COR-L47 (cell line): ENCODE measurements around the gene HES4.
"Not testable (repeated sequence)": the region's sequence is repeated elsewhere in the genome, so short reads cannot be mapped to it uniquely, and the experiment has no call there.

ENCODE experiments used
- DNase-seq: peaks from one replicate; lab custom pipeline; 2025; lab: John Stamatoyannopoulos, UW

The HES4 gene

GRCh38 chr1:978835-979743, 20.8 kb downstream of the HES4 start:
- no peak for DNase-seq

- DNase-seq: no peak
These were observed 21.6 kb downstream of the HES4 start for GRCh38 chr1:978069-978834.

DNA sequence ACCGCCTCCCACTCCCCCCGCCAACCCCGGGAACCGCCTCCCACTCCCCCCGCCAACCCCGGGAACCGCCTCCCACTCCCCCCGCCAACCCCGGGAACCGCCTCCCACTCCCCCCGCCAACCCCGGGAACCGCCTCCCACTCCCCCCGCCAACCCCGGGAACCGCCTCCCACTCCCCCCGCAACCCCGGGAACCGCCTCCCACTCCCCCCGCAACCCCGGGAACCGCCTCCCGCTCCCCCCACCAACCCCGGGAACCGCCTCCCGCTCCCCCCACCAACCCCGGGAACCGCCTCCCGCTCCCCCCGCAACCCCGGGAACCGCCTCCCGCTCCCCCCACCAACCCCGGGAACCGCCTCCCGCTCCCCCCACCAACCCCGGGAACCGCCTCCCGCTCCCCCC, 23.1 kb downstream of the HES4 start:
- not testable (repeated sequence) for DNase-seq

GRCh38 chr1:975896-976683, 23.8 kb downstream of the HES4 start:
- peak; percentile 65 for DNase-seq

GRCh38 chr1:975365-975764, 24.5 kb downstream of the HES4 start:
- DNase-seq: no peak

- no peak for DNase-seq
These were observed 25.1 kb downstream of the HES4 start for GRCh38 chr1:974687-975328.

- DNase-seq: no peak
These were observed 25.6 kb downstream of the HES4 start for GRCh38 chr1:974293-974640.

DNA sequence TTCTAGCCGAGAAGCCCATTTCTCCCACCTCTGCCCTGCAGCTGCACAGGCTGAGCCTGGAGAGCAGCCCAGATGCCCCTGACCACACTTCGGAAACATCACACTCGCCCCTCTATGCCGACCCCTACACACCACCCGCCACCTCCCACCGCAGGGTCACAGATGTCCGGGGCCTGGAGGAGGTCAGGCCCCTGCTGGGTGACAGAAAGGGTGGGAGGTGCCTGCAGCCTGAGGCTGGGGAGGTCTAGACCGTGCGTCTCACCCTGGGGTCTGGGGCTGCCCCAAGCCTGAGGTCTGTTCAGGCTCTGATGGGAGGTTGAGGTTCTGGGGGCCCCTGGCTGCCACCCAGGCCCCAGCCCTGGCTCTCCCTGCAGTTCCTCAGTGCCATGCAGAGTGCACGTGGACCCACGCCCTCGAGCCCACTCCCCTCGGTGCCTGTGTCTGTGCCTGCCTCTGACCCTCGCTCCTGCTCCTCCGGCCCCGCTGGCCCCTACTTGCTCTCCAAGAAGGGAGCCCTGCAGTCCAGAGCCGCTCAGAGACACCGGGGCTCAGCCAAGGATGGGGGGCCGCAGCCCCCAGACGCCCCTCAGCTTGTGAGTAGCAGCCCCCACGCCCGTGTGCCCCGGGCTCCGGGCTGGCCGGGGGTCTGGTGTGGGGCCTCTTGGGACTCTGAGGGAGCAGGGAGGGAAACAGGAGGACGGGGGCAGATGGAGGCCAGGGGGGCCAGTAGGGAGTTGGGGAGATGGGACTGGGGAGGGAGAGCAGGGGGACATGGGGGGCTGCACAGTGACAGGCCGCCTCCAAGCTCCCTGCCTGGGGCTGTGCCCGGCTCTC, 26.2 kb downstream of the HES4 start:
- no peak for DNase-seq

- DNase-seq: no peak
These were observed 27.0 kb downstream of the HES4 start for GRCh38 chr1:972726-973458.

DNA sequence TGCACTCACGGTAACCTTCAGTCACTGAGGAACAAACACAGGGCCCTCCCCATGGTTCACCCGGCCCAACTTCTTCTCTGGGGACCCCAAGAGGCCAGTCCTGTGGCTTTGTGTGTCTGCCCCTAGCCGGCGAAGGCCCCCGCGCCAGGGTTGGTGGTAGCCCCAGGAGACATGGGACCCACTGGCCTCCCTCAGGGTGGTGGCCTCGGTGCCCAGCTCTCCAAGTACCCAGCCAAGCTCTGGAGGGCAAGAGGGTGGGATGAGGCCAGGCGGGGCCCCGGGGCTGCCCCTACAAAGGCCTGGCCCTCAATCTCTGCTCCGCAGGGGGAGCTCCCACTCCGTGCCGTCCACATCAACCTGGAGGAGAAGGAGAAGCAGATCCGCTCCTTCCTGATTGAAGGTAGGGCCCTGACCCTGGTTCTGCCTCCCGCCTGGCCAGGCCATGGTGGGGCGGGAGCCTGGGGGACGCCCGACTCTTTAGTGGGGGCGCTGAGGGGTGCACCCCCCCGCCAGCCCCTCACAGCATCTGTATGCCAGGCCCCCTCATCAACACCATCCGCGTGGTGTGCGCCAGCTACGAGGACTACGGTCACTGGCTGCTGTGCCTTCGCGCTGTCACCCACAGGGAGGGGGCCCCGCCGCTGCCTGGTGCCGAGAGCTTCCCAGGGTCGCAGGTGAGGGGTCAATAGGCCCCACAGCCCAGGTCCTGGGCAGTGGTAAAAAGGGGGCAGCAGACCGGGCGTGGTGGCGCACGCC, 28.0 kb downstream of the HES4 start:
- DNase-seq: no peak

DNA sequence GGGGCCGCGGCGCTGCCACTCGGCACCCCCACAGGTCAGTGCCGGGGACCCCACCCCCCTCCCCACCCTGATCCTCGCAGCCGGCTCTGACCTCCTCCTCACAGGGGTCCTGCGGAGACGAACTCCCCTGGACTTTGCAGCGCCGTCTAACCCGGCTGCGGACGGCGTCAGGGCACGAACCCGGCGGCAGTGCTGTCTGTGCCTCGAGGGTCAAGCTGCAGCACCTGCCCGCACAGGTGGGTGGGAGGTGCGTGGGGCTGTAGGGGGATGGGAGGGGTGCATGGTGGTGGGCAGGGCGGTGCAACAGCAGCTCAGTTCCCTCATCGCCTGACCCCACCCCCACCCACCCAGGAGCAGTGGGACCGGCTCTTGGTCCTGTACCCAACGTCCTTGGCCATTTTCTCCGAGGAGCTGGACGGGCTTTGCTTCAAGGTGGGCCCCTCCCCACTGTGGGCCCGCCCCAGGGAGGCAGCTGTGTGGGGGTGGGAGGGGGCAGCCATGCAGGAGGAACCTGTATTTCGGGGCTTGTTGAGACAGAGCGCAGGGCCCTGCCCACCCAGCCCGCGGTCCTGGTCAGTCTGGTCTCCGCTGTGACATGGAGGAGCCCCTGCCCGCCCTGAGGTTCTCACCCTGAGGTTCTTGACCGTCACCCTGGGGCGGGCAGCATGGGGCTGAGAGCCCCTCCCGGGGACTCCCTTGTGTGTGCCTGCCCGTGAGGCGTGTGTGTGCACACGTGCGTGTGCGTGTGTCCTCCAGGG, 28.7 kb downstream of the HES4 start:
- DNase-seq: no peak

DNA sequence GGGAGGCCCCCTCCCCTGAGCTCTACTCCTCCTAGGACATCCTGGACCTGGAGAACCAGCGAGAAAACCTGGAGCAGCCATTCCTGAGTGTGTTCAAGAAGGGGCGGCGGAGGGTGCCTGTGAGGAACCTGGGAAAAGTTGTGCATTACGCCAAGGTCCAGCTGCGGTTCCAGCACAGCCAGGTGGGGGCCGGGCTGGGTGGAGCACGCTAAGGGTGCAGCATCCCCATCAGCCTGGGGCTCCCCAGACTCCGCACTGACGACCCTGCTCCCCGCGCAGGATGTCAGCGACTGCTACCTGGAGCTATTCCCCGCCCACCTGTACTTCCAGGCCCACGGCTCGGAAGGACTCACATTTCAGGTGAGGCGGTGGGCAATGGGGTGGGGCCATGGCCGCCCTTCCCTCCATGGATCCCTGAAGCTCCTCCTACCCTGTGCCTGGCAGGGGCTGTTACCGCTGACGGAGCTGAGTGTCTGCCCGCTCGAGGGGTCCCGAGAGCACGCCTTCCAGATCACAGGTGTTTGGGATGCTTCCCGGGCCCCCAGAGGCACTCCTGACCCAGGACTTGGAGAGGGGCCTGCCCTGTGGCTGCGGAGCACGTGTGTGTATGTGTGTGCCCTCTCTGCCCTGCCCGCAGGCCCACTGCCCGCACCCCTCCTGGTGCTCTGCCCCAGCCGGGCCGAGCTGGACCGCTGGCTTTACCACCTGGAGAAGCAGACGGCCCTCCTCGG, 29.5 kb downstream of the HES4 start:
- DNase-seq: no peak

GRCh38 chr1:969260-969855, 30.5 kb downstream of the HES4 start:
- DNase-seq: no peak

DNA sequence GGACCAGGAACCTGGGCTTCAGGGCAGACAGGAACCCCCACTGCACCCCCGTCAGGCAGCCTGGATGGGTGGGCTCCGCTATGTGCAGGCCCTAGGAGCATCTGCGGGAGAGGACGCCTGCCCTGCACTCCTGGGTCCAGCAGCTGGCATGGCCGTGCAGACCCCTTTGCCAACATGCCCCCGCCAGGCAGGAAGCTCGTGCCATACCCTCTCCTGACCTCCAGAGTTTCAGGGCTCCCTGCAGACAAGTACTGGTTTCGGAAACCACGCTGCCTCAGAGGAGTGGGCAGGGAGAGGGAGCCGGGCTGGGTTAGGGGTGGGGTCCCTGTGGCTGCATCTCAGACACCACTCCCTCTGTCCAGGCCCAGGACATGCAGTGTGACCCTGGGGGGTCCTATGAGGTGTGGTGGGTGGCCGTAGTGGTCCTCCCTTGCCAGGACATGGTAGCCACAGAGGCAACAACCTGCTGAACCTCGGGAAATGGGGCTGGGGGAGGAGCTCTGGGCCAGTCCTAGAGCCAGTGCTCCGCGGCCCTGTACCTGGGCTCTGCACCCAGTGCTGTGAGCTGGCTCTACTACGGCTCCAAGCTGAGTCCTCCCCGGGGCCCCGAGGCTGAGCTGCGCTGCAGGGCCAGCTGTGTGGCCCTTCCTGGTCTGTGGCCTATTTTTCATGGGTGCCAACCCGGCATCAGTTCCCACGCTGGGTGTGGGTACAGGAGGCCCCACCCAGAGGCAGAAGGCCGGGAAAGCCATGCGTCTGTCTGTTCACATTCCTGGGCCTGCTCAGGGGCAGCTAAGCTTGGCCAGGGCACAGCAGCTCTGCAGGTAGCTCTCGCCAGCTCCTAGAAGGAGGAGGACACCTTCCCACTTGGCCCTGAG, 32.2 kb downstream of the HES4 start:
- DNase-seq: no peak

- no peak for DNase-seq
These were observed 33.1 kb downstream of the HES4 start for GRCh38 chr1:966704-967300.

DNA sequence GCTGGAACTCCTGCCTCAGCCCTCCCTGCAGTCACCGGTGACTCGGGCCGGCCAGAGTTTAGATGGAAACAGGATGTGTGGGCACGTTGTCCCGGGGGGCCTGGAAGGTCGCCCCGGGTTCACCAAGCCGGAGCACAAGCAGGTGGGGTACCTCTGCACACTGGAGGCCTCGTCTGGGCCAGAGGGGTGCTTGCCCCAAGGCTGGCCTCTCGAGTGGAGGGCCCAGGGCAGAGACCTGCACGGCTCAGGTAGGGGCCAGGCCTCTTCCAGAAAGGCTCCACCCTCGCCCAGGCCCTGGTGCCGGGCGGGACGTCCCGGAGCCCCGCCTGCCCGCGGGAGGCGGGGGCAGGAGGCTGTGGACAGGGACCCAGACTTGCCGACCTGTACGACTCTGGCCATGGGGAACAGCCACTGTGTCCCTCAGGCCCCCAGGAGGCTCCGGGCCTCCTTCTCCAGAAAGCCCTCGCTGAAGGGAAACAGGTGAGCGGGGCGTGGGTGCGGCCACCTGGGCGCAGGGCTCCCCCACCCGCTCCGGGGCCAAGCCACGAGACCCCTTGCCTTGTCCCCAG, 33.7 kb downstream of the HES4 start, which contains the start of gene PLEKHN1:
TSS of gene PLEKHN1 (plus strand) at position 348 of the 569 bp plus-strand sequence. CDS start at position 398, 50 bp downstream.
- no peak for DNase-seq
